ENCODE results near the gene KAT6B.

DNA sequence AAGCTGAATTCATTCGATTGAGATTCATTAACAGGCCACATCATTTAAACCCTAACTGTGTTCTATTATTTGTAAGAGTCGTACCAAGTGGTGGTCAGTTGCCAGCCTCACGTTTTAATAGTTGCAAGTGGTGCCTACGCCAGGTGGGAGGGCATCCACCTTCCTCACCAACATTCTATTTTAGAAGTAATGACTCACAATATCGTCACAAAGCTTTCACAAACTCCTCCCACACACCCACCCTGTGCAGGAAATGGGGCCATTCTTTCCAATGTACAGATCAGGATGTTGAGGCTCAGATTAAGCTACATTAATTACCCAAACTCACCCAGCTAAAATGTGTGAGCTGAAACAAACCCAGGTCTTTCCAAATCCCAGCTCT, 207.7 kb downstream of the KAT6B start:
- TF ChIP-seq, protein P1, sequence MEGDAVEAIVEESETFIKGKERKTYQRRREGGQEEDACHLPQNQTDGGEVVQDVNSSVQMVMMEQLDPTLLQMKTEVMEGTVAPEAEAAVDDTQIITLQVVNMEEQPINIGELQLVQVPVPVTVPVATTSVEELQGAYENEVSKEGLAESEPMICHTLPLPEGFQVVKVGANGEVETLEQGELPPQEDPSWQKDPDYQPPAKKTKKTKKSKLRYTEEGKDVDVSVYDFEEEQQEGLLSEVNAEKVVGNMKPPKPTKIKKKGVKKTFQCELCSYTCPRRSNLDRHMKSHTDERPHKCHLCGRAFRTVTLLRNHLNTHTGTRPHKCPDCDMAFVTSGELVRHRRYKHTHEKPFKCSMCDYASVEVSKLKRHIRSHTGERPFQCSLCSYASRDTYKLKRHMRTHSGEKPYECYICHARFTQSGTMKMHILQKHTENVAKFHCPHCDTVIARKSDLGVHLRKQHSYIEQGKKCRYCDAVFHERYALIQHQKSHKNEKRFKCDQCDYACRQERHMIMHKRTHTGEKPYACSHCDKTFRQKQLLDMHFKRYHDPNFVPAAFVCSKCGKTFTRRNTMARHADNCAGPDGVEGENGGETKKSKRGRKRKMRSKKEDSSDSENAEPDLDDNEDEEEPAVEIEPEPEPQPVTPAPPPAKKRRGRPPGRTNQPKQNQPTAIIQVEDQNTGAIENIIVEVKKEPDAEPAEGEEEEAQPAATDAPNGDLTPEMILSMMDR (conservative IDR thresholded peaks at IDR 0.05; ENCODE audit: low read depth, low read length) = no peak
- TF ChIP-seq EZH2 (IDR thresholded peaks at IDR 0.05; ENCODE audit: borderline replicate concordance, low read depth, low read length, poor library complexity, severe bottlenecking) = no peak

All from A673 (cell line).